ENCODE results near the gene PGS1.

The PGS1 gene

GRCh38 chr17:78368348-78368747 is 10.1 kb upstream of the PGS1 start:
- Mint-ChIP-seq H3K4me1 (peaks cover 32% of the 10 kb centered on the region), H3K4me3 (no peak overlapping the region), H3K27ac (no peak overlapping the region), H3K9me3 (no peaks in the 10 kb centered on the region), H3K36me3 (no peaks in the 10 kb centered on the region), H3K27me3 (peaks cover 13% of the 10 kb centered on the region)
- no peak for ATAC-seq

- H3K4me1 Mint-ChIP-seq: peaks cover 32% of the 10 kb centered on the region
- no peak for ATAC-seq
- no peak overlapping the region for H3K27ac Mint-ChIP-seq
- H3K9me3 Mint-ChIP-seq: no peaks in the 10 kb centered on the region
- H3K4me3 Mint-ChIP-seq: no peak overlapping the region
- H3K36me3 Mint-ChIP-seq: no peaks in the 10 kb centered on the region
- H3K27me3 Mint-ChIP-seq: peaks cover 13% of the 10 kb centered on the region
Observed at GRCh38 chr17:78368854-78369495, 9.5 kb upstream of the PGS1 start.

- no peak for ATAC-seq
- Mint-ChIP-seq H3K36me3 (no peaks in the 10 kb centered on the region), H3K27me3 (peaks cover 13% of the 10 kb centered on the region), H3K9me3 (no peaks in the 10 kb centered on the region), H3K4me3 (no peak overlapping the region), H3K4me1 (peaks cover 23% of the 10 kb centered on the region), H3K27ac (no peak overlapping the region)
Observed at GRCh38 chr17:78369791-78370381, 8.6 kb upstream of the PGS1 start.

GRCh38 chr17:78371056-78371455 is 7.4 kb upstream of the PGS1 start:
- no peak for ATAC-seq
- peaks cover 11% of the 10 kb centered on the region for H3K4me1 Mint-ChIP-seq
- no peak overlapping the region for H3K4me3 Mint-ChIP-seq
- H3K36me3 Mint-ChIP-seq: no peaks in the 10 kb centered on the region
- H3K27me3 Mint-ChIP-seq: peaks cover 9% of the 10 kb centered on the region
- no peak overlapping the region for H3K27ac Mint-ChIP-seq
- no peaks in the 10 kb centered on the region for H3K9me3 Mint-ChIP-seq

GRCh38 chr17:78372841-78373240 is 5.6 kb upstream of the PGS1 start:
- Mint-ChIP-seq H3K9me3 (no peaks in the 10 kb centered on the region), H3K36me3 (no peaks in the 10 kb centered on the region), H3K4me1 (peaks cover 6% of the 10 kb centered on the region), H3K4me3 (no peak overlapping the region), H3K27ac (peak overlapping the region; percentile 13), H3K27me3 (no peaks in the 10 kb centered on the region)
- no peak for ATAC-seq

GRCh38 chr17:78374189-78374588 is 4.3 kb upstream of the PGS1 start:
- ATAC-seq: no peak
- Mint-ChIP-seq H3K4me3 (no peak overlapping the region), H3K27ac (peak overlapping the region; percentile 20), H3K27me3 (no peaks in the 10 kb centered on the region), H3K36me3 (peaks cover 5% of the 10 kb centered on the region), H3K9me3 (no peaks in the 10 kb centered on the region), H3K4me1 (peaks cover 11% of the 10 kb centered on the region)

GRCh38 chr17:78374631-78375274 is 3.7 kb upstream of the PGS1 start:
- H3K9me3 Mint-ChIP-seq: no peaks in the 10 kb centered on the region
- H3K4me3 Mint-ChIP-seq: no peak overlapping the region
- H3K27me3 Mint-ChIP-seq: no peaks in the 10 kb centered on the region
- peaks cover 15% of the 10 kb centered on the region for H3K4me1 Mint-ChIP-seq
- peak overlapping the region; percentile 20 for H3K27ac Mint-ChIP-seq
- H3K36me3 Mint-ChIP-seq: peaks cover 5% of the 10 kb centered on the region
- no peak for ATAC-seq

- Mint-ChIP-seq H3K4me3 (no peak overlapping the region), H3K27ac (no peak overlapping the region), H3K9me3 (no peaks in the 10 kb centered on the region), H3K27me3 (no peaks in the 10 kb centered on the region), H3K4me1 (peaks cover 22% of the 10 kb centered on the region), H3K36me3 (peaks cover 5% of the 10 kb centered on the region)
- ATAC-seq: no peak
Observed at GRCh38 chr17:78375401-78376151, 2.9 kb upstream of the PGS1 start.

- no peak overlapping the region for H3K4me3 Mint-ChIP-seq
- H3K4me1 Mint-ChIP-seq: peaks cover 27% of the 10 kb centered on the region
- no peaks in the 10 kb centered on the region for H3K9me3 Mint-ChIP-seq
- H3K27me3 Mint-ChIP-seq: no peaks in the 10 kb centered on the region
- no peak overlapping the region for H3K27ac Mint-ChIP-seq
- no peak for ATAC-seq
- H3K36me3 Mint-ChIP-seq: peaks cover 5% of the 10 kb centered on the region
Observed at GRCh38 chr17:78376161-78376560, 2.3 kb upstream of the PGS1 start.

- peak overlapping the region; percentile 92 for H3K27ac Mint-ChIP-seq
- H3K4me1 Mint-ChIP-seq: peaks cover 44% of the 10 kb centered on the region
- H3K9me3 Mint-ChIP-seq: no peaks in the 10 kb centered on the region
- H3K4me3 Mint-ChIP-seq: peak overlapping the region; percentile 98
- no peak for ATAC-seq
- no peaks in the 10 kb centered on the region for H3K27me3 Mint-ChIP-seq
- peaks cover 12% of the 10 kb centered on the region for H3K36me3 Mint-ChIP-seq
Observed at GRCh38 chr17:78377858-78378224, 608 bp upstream of the PGS1 start.

GRCh38 chr17:78379131-78379491 is 662 bp downstream of the PGS1 start:
- no peak for ATAC-seq
- no peaks in the 10 kb centered on the region for H3K27me3 Mint-ChIP-seq
- peak overlapping the region; percentile 98 for H3K4me3 Mint-ChIP-seq
- peaks cover 12% of the 10 kb centered on the region for H3K36me3 Mint-ChIP-seq
- peak overlapping the region; percentile 92 for H3K27ac Mint-ChIP-seq
- peaks cover 57% of the 10 kb centered on the region for H3K4me1 Mint-ChIP-seq
- no peaks in the 10 kb centered on the region for H3K9me3 Mint-ChIP-seq

- ATAC-seq: no peak
- Mint-ChIP-seq H3K4me3 (peak overlapping the region; percentile 15), H3K36me3 (peaks cover 12% of the 10 kb centered on the region), H3K4me1 (peaks cover 69% of the 10 kb centered on the region), H3K27ac (peak overlapping the region; percentile 95), H3K27me3 (no peaks in the 10 kb centered on the region), H3K9me3 (no peaks in the 10 kb centered on the region)
Observed at GRCh38 chr17:78380370-78380769, 1.9 kb downstream of the PGS1 start.

GRCh38 chr17:78381601-78382232 is 3.3 kb downstream of the PGS1 start:
- ATAC-seq: peak; percentile 38
- Mint-ChIP-seq H3K27me3 (no peaks in the 10 kb centered on the region), H3K4me1 (peaks cover 83% of the 10 kb centered on the region), H3K27ac (peak overlapping the region; percentile 95), H3K36me3 (peaks cover 15% of the 10 kb centered on the region), H3K9me3 (peaks cover 1% of the 10 kb centered on the region), H3K4me3 (peak overlapping the region; percentile 67)

- Mint-ChIP-seq H3K36me3 (peaks cover 17% of the 10 kb centered on the region), H3K4me1 (peaks cover 93% of the 10 kb centered on the region), H3K9me3 (peaks cover 3% of the 10 kb centered on the region), H3K4me3 (peak overlapping the region; percentile 65), H3K27me3 (no peaks in the 10 kb centered on the region), H3K27ac (peak overlapping the region; percentile 95)
- ATAC-seq: peak; percentile 49
Observed at GRCh38 chr17:78383725-78384471, 5.4 kb downstream of the PGS1 start.

Measured in stimulated activated memory B cell treated with anti-CD40 and anti-IgM and Interleukin-4, amounts not matched to agents 10 μg/mL and 1 μg/mL and 100 μg/mL, for 72 hours (primary cell).